Measurements from ENCODE around the gene CNIH3. TPM values are rescaled to one million over a fixed set of nuclear protein-coding genes. Genes with fewer than 3 reads are reported as not detected.

The CNIH3 gene
- total and polyA plus RNA-seq, 8 donors: 0.45 to 18.7 (median 3.1) TPM; not detected in 1

- H3K4me1 ChIP-seq: peaks cover 0 to 22% (median 7%) of the 10 kb centered on the region in 4 donors
- DNase-seq: no peak
- no peak for TF ChIP-seq POLR2AphosphoS5 (IDR thresholded peaks at IDR 0.05)
- no peak for TF ChIP-seq EP300 (IDR thresholded peaks at IDR 0.05)
- no peak for TF ChIP-seq CTCF (IDR thresholded peaks at IDR 0.05)
- TF ChIP-seq POLR2A (IDR thresholded peaks at IDR 0.05): no peak
- no peak overlapping the region for H3K27ac ChIP-seq
- intact Hi-C loops (cut with DNase I; ENCODE audit: low total_unique reads): no loop called here
- H3K36me3 ChIP-seq: no peaks in the 10 kb centered on the region
- no peaks in the 10 kb centered on the region for H3K27me3 ChIP-seq
- no peaks in the 10 kb centered on the region for H3K9me3 ChIP-seq
- no peak overlapping the region for H3K4me3 ChIP-seq
- 76 to 95% (median 86%) methylated on average over 1 of the region's 1 CpG for whole genome bisulfite sequencing, 5 donors
These were observed 114.4 kb downstream of the CNIH3 start for GRCh38 chr1:224730540-224730939.

GRCh38 chr1:224730965-224731364 lies 114.8 kb downstream of the CNIH3 start:
- Histone ChIP-seq H3K27me3 (no peaks in the 10 kb centered on the region), H3K4me3 (no peak overlapping the region), H3K4me1 (peaks cover 0 to 22% (median 7%) of the 10 kb centered on the region in 4 donors), H3K36me3 (no peaks in the 10 kb centered on the region), H3K27ac (no peak overlapping the region), H3K9me3 (no peaks in the 10 kb centered on the region)
- TF ChIP-seq CTCF (IDR thresholded peaks at IDR 0.05) (no peak), POLR2A (IDR thresholded peaks at IDR 0.05) (no peak), EP300 (IDR thresholded peaks at IDR 0.05) (no peak), POLR2AphosphoS5 (IDR thresholded peaks at IDR 0.05) (no peak)
- intact Hi-C loops (cut with DNase I; ENCODE audit: low total_unique reads): no loop called here
- DNase-seq: no peak

- WGBS, 5 donors: 59 to 67% (median 63%) methylated on average over 3 of the region's 3 CpGs
- Histone ChIP-seq H3K36me3 (no peaks in the 10 kb centered on the region), H3K4me1 (peaks cover 0 to 28% (median 9%) of the 10 kb centered on the region in 4 donors), H3K27me3 (no peaks in the 10 kb centered on the region), H3K9me3 (no peaks in the 10 kb centered on the region), H3K27ac (no peak overlapping the region), H3K4me3 (no peak overlapping the region)
- no peak for TF ChIP-seq EP300 (IDR thresholded peaks at IDR 0.05)
- TF ChIP-seq POLR2AphosphoS5 (IDR thresholded peaks at IDR 0.05): no peak
- TF ChIP-seq CTCF (IDR thresholded peaks at IDR 0.05): no peak
- no peak for TF ChIP-seq POLR2A (IDR thresholded peaks at IDR 0.05)
- no peak for DNase-seq
- intact Hi-C loops (cut with DNase I; ENCODE audit: low total_unique reads): no loop called here
These were observed 115.5 kb downstream of the CNIH3 start for GRCh38 chr1:224731633-224732032.

- WGBS, 5 donors: 39 to 54% (median 43%) methylated on average over 9 of the region's 9 CpGs
- Histone ChIP-seq H3K9me3 (no peaks in the 10 kb centered on the region), H3K4me1 (peaks cover 3 to 32% (median 15%) of the 10 kb centered on the region in 4 donors), H3K4me3 (no peak overlapping the region), H3K27me3 (no peaks in the 10 kb centered on the region), H3K27ac (peak overlapping the region in 2 of 5 donors; percentile 25 to 42), H3K36me3 (no peaks in the 10 kb centered on the region)
- no peak for TF ChIP-seq CTCF (IDR thresholded peaks at IDR 0.05)
- no peak for TF ChIP-seq POLR2AphosphoS5 (IDR thresholded peaks at IDR 0.05)
- no peak for TF ChIP-seq EP300 (IDR thresholded peaks at IDR 0.05)
- peak; percentile 36 to 46 for DNase-seq
- intact Hi-C loops (cut with DNase I; ENCODE audit: low total_unique reads): no loop called here
These were observed 116.4 kb downstream of the CNIH3 start for GRCh38 chr1:224732377-224733026.
